ENCODE measurements around the gene METTL6.

Gene METTL6

GRCh38 chr3:15436246-15436645, 8.9 kb upstream of the METTL6 start:
- TF ChIP-seq, protein P1, sequence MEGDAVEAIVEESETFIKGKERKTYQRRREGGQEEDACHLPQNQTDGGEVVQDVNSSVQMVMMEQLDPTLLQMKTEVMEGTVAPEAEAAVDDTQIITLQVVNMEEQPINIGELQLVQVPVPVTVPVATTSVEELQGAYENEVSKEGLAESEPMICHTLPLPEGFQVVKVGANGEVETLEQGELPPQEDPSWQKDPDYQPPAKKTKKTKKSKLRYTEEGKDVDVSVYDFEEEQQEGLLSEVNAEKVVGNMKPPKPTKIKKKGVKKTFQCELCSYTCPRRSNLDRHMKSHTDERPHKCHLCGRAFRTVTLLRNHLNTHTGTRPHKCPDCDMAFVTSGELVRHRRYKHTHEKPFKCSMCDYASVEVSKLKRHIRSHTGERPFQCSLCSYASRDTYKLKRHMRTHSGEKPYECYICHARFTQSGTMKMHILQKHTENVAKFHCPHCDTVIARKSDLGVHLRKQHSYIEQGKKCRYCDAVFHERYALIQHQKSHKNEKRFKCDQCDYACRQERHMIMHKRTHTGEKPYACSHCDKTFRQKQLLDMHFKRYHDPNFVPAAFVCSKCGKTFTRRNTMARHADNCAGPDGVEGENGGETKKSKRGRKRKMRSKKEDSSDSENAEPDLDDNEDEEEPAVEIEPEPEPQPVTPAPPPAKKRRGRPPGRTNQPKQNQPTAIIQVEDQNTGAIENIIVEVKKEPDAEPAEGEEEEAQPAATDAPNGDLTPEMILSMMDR (IDR thresholded peaks at IDR 0.05; ENCODE audit: borderline replicate concordance, insufficient read depth, low read depth, low read length): no peak
- H3K4me3 ChIP-seq (ENCODE audit: low read depth, low read length): no peak overlapping the region

- no peak overlapping the region for H3K4me3 ChIP-seq (ENCODE audit: low read depth, low read length)
- TF ChIP-seq, protein P1 (IDR thresholded peaks at IDR 0.05; ENCODE audit: borderline replicate concordance, insufficient read depth, low read depth, low read length): no peak
Observed at GRCh38 chr3:15434756-15435155, 7.4 kb upstream of the METTL6 start.

DNA sequence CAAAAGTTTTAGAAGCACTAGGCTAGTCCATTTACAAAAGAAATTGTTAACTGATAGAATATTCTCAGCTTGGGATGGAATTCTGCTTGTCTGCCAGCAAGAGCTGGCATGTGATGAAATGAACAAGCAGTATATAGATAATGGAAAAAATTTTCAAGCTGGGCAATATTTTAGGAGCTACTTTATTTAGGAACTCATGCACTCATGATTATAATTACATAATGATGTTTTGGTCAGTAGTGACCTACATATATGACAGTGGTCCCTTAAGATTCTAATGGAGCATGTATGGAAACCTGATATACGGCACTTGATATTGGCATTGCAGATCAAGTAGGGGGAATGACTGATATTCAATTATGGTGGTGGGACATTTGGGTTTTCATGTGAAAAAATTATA, 6.2 kb upstream of the METTL6 start:
- H3K4me3 ChIP-seq (ENCODE audit: low read depth, low read length): no peak overlapping the region
- TF ChIP-seq, protein P1 (IDR thresholded peaks at IDR 0.05; ENCODE audit: borderline replicate concordance, insufficient read depth, low read depth, low read length): no peak

- TF ChIP-seq, protein P1 (IDR thresholded peaks at IDR 0.05; ENCODE audit: borderline replicate concordance, insufficient read depth, low read depth, low read length): no peak
- no peak overlapping the region for H3K4me3 ChIP-seq (ENCODE audit: low read depth, low read length)
Observed at GRCh38 chr3:15431256-15431837, 4.0 kb upstream of the METTL6 start.

DNA sequence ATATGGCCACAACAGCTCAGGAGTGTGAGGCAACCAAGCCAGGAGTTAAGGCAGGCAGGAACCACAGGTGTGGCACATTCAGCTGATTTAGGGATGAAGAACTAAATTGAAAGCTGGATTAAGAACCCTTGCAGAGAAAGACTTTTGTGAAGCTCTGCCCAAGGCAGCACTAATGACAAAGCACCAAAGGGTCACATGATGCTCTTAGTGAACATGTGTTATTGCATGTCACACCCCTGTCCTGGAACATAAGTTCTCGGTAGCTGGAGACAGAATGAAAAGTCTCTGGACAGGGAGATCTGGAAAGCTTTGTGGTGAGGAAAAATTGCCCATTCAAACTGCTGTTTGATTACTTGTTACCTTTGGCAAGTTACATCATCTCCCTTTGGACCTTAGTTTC, 3.3 kb upstream of the METTL6 start:
- TF ChIP-seq, protein P1 (IDR thresholded peaks at IDR 0.05; ENCODE audit: borderline replicate concordance, insufficient read depth, low read depth, low read length): no peak
- no peak overlapping the region for H3K4me3 ChIP-seq (ENCODE audit: low read depth, low read length)

DNA sequence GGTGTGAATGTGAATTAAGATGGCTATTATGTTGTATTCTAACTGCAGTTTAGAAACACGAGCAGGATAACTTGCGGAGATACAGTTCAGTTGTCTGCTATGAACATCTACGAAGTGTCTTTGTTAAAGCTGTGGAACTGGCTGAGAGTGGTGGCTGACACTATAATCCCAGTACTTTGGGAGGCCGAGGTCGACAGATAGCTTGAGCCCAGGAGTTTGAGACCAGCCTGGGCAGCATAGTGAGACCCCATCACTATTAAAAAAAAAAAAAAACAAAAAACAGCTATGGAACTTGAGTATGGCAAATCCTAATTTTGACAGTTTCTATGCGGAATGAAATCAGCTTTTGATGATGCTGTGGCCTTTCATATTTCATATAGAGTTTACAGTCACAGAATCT, 1.7 kb upstream of the METTL6 start:
- H3K4me3 ChIP-seq (ENCODE audit: low read depth, low read length): peak overlapping the region; percentile 17
- TF ChIP-seq, protein P1 (IDR thresholded peaks at IDR 0.05; ENCODE audit: borderline replicate concordance, insufficient read depth, low read depth, low read length): no peak

GRCh38 chr3:15428539-15428938, 1.2 kb upstream of the METTL6 start:
- TF ChIP-seq, protein P1 (IDR thresholded peaks at IDR 0.05; ENCODE audit: borderline replicate concordance, insufficient read depth, low read depth, low read length): no peak
- H3K4me3 ChIP-seq (ENCODE audit: low read depth, low read length): peak overlapping the region; percentile 84

Measured in GM12875 (cell line).